Neural cell (in vitro differentiated cells): ENCODE data around the gene LRFN5. TPM values are rescaled to one million over a fixed set of nuclear protein-coding genes. Genes with fewer than 3 reads are reported as not detected.
A peak's percentile ranks its signal among the peaks of the same experiment; 100 is the strongest.

Source experiments
- H2AFZ ChIP-seq: fragments of 200-600, 300-800 bp; sonication (generic), shearing (Covaris generic); 2 replicates; pipeline ENCODE4 v1.6.0; 2014; ENCODE audit warnings: low read depth, mild to moderate bottlenecking, antibody characterized with exemption, low read length, moderate library complexity
- H3F3A ChIP-seq: fragments of 200-600 bp; shearing (Covaris generic); 2 replicates; pipeline ENCODE4 v1.6.1; 2016; ENCODE audit warnings: mild to moderate bottlenecking, moderate library complexity, mixed read lengths, antibody characterized with exemption, low read length; ENCODE audit not compliant: insufficient read depth, poor library complexity, severe bottlenecking
- H3K27ac ChIP-seq: fragments of 200-600, 300-800 bp; sonication (generic), shearing (Covaris generic); 2 replicates; pipeline ENCODE4 v1.5.1; 2014; ENCODE audit warnings: mild to moderate bottlenecking, low read length, moderate library complexity
- H3K27me3 ChIP-seq: fragments of 300-800, 200-600 bp; sonication (generic), shearing (Covaris generic); 2 replicates; pipeline ENCODE4 v1.6.0; 2014; ENCODE audit warnings: mild to moderate bottlenecking, low read depth, low read length, moderate library complexity; ENCODE audit not compliant: insufficient read depth
- H3K36me3 ChIP-seq: fragments of 300-800, 200-600 bp; sonication (generic), shearing (Covaris generic); 2 replicates; pipeline ENCODE4 v1.5.1; 2014; ENCODE audit warnings: mild to moderate bottlenecking, antibody characterized with exemption, low read length, moderate library complexity; ENCODE audit not compliant: insufficient read depth
- H3K4me2 ChIP-seq: fragments of 300-800, 200-600 bp; sonication (generic), shearing (Covaris generic); 2 replicates; pipeline ENCODE4 v1.6.0; 2014; ENCODE audit warnings: mild to moderate bottlenecking, low read length
- H3K4me3 ChIP-seq: fragments of 300-800, 200-600 bp; sonication (generic), shearing (Covaris generic); 2 replicates; pipeline ENCODE4 v1.5.1; 2014; ENCODE audit warnings: mild to moderate bottlenecking, low read length, moderate library complexity
- H3K79me2 ChIP-seq: fragments of 200-600 bp; shearing (Covaris generic); replicated peaks from 2 replicates; pipeline ENCODE4 v1.6.0; 2014; ENCODE audit warnings: mild to moderate bottlenecking, low read length, moderate library complexity; ENCODE audit not compliant: insufficient read depth
- H3K9ac ChIP-seq: fragments of 300-800, 200-600 bp; sonication (generic), shearing (Covaris generic); 2 replicates; pipeline ENCODE4 v1.6.1; 2016; ENCODE audit warnings: mild to moderate bottlenecking, low read length, mixed read lengths
- H3K9me2 ChIP-seq: fragments of 200-600 bp; shearing (Covaris generic); 2 replicates; pipeline ENCODE4 v1.6.1; 2016; ENCODE audit warnings: mild to moderate bottlenecking, low read length, mixed read lengths; ENCODE audit not compliant: insufficient read depth
- H3K9me3 ChIP-seq: fragments of 200-600, 300-800 bp; sonication (generic), shearing (Covaris generic); 2 replicates; pipeline ENCODE4 v1.6.1; 2016; ENCODE audit warnings: mild to moderate bottlenecking, mixed run types, low read length, moderate library complexity, mixed read lengths
- H4K20me1 ChIP-seq: fragments of 200-600 bp; shearing (Covaris generic); 2 replicates; pipeline ENCODE4 v1.6.1; 2016; ENCODE audit warnings: mild to moderate bottlenecking, mixed run types; ENCODE audit not compliant: insufficient read depth
- EP300 ChIP-seq: fragments of 450-650 bp; conservative IDR thresholded peaks from 2 replicates; pipeline ENCODE4 v1.6.1; 2014; ENCODE audit warnings: antibody characterized with exemption, mild to moderate bottlenecking, moderate library complexity; ENCODE audit not compliant: poor library complexity, severe bottlenecking
- EZH2 ChIP-seq: fragments of 200-600, 300-800 bp; shearing (Covaris generic), sonication (generic); IDR thresholded peaks from 2 replicates; pipeline ENCODE4 v1.6.1; 2014; ENCODE audit warnings: antibody characterized with exemption, low read length, borderline replicate concordance, mild to moderate bottlenecking; ENCODE audit not compliant: insufficient read depth, poor library complexity, severe bottlenecking
- MXI1 ChIP-seq: fragments of 450-650 bp; conservative IDR thresholded peaks from 2 replicates; pipeline ENCODE4 v1.6.1; 2014; ENCODE audit warnings: antibody characterized with exemption, mild to moderate bottlenecking; ENCODE audit not compliant: poor library complexity, severe bottlenecking
- POLR2AphosphoS5 ChIP-seq: IDR thresholded peaks from 2 replicates; pipeline ENCODE4 v1.6.1; 2012
- RAD21 ChIP-seq: fragments of 450-650 bp; conservative IDR thresholded peaks from 2 replicates; pipeline ENCODE4 v1.6.1; 2014; ENCODE audit warnings: antibody characterized with exemption, mild to moderate bottlenecking, moderate library complexity
- SMC3 ChIP-seq: fragments of 450-650 bp; conservative IDR thresholded peaks from 2 replicates; pipeline ENCODE4 v1.6.1; 2014; ENCODE audit warnings: antibody characterized with exemption, mild to moderate bottlenecking, moderate library complexity; ENCODE audit not compliant: poor library complexity
- TAF1 ChIP-seq: IDR thresholded peaks from 2 replicates; pipeline ENCODE4 v1.6.1; 2012; ENCODE audit warnings: low read depth
- polyA plus RNA-seq: library from polyadenylated mRNA; depleted of rRNA; stranded (reverse); fragments of >200 nt; gene quantifications from 2 replicates; pipeline ENCODE4 v1.2.3, GENCODE V29; 2014
- TF ChIP-seq, protein P1 (sequence below): IDR thresholded peaks from 2 replicates; pipeline ENCODE4 v1.6.1; 2012; ENCODE audit warnings: borderline replicate concordance
- TF ChIP-seq, protein P2 (sequence below): fragments of 450-650 bp; IDR thresholded peaks from 2 replicates; pipeline ENCODE4 v1.5.1; 2014; ENCODE audit warnings: antibody characterized with exemption, mild to moderate bottlenecking, moderate library complexity; ENCODE audit not compliant: poor library complexity, severe bottlenecking

The LRFN5 gene
- polyA plus RNA-seq, 1 donor from 2014 or later = 24.5 TPM

DNA sequence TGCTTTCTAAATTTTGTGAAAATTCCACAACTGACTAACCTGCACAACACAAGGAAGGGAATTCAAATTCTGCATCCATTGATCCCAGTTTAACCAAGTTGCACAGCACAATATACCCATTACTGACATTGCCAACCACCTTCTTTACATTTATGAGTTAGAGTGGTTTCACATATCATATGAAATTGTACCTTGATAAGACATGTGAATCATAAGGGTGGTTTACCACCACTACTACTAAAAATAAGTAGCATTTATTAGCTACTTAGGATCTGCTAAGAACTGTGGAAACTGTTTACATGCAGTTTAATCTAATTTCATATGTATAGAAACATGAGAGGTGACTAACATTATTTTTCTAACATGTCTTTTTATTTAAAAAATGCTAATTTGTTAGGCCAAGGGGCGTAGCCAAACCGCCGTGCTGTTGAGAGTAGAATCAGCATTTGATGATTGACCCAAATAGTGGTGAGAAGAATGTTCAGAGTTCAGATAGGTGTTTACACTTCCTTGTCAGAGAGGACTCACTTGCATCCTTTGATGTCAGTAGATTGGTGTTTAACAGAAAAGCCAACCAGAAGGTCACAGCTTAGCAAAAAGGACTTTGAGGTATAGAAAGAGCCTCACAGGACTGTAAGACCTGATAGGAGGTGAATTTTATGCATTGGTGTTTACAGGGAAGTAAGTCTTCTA, 56.2 kb downstream of the LRFN5 start:
- no peaks in the 10 kb centered on the region for H3K36me3 ChIP-seq
- no peaks in the 10 kb centered on the region for H3K27me3 ChIP-seq
- H3K4me3 ChIP-seq = peak overlapping the region; percentile 2
- no peak overlapping the region for H3K4me2 ChIP-seq
- no peak for TF ChIP-seq MXI1
- TF ChIP-seq, protein P1, sequence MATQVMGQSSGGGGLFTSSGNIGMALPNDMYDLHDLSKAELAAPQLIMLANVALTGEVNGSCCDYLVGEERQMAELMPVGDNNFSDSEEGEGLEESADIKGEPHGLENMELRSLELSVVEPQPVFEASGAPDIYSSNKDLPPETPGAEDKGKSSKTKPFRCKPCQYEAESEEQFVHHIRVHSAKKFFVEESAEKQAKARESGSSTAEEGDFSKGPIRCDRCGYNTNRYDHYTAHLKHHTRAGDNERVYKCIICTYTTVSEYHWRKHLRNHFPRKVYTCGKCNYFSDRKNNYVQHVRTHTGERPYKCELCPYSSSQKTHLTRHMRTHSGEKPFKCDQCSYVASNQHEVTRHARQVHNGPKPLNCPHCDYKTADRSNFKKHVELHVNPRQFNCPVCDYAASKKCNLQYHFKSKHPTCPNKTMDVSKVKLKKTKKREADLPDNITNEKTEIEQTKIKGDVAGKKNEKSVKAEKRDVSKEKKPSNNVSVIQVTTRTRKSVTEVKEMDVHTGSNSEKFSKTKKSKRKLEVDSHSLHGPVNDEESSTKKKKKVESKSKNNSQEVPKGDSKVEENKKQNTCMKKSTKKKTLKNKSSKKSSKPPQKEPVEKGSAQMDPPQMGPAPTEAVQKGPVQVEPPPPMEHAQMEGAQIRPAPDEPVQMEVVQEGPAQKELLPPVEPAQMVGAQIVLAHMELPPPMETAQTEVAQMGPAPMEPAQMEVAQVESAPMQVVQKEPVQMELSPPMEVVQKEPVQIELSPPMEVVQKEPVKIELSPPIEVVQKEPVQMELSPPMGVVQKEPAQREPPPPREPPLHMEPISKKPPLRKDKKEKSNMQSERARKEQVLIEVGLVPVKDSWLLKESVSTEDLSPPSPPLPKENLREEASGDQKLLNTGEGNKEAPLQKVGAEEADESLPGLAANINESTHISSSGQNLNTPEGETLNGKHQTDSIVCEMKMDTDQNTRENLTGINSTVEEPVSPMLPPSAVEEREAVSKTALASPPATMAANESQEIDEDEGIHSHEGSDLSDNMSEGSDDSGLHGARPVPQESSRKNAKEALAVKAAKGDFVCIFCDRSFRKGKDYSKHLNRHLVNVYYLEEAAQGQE = no peak
- TF ChIP-seq SMC3 = no peak
- TF ChIP-seq EZH2 = no peak
- TF ChIP-seq POLR2AphosphoS5 = no peak
- peak overlapping the region; percentile 27 for H3K9ac ChIP-seq
- no peaks in the 10 kb centered on the region for H3K79me2 ChIP-seq
- no peak overlapping the region for H2AFZ ChIP-seq
- no peaks in the 10 kb centered on the region for H4K20me1 ChIP-seq
- H3K27ac ChIP-seq = peak overlapping the region; percentile 62
- no peaks in the 10 kb centered on the region for H3K9me3 ChIP-seq
- H3K9me2 ChIP-seq = no peaks in the 10 kb centered on the region
- H3F3A ChIP-seq = no peaks in the 10 kb centered on the region

DNA sequence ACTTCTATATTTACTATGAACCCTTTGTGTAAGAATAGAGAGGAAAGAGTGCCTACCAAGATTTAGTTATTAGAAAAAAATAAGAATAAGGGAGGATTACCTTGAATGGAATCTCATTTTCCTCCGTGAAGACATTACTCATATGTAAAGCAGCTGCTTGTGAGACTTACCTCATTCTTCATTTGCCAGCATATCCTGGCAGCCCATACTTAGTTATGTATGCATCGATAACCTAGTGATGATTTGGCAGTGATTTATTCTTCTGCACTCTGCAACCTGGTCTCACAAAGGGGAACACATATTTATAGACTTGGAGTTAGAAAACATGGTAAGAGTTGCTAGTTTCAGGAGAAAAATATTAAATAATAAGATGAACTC, 56.8 kb downstream of the LRFN5 start:
- H3K4me2 ChIP-seq = no peak overlapping the region
- no peaks in the 10 kb centered on the region for H3K9me3 ChIP-seq
- no peak overlapping the region for H2AFZ ChIP-seq
- H3K27ac ChIP-seq = peak overlapping the region; percentile 62
- no peaks in the 10 kb centered on the region for H3K79me2 ChIP-seq
- no peak for TF ChIP-seq SMC3
- no peak for TF ChIP-seq TAF1
- TF ChIP-seq, protein P1 = no peak
- no peak for TF ChIP-seq RAD21
- TF ChIP-seq POLR2AphosphoS5 = no peak
- TF ChIP-seq EP300 = no peak
- no peak for TF ChIP-seq MXI1
- TF ChIP-seq, protein P2, sequence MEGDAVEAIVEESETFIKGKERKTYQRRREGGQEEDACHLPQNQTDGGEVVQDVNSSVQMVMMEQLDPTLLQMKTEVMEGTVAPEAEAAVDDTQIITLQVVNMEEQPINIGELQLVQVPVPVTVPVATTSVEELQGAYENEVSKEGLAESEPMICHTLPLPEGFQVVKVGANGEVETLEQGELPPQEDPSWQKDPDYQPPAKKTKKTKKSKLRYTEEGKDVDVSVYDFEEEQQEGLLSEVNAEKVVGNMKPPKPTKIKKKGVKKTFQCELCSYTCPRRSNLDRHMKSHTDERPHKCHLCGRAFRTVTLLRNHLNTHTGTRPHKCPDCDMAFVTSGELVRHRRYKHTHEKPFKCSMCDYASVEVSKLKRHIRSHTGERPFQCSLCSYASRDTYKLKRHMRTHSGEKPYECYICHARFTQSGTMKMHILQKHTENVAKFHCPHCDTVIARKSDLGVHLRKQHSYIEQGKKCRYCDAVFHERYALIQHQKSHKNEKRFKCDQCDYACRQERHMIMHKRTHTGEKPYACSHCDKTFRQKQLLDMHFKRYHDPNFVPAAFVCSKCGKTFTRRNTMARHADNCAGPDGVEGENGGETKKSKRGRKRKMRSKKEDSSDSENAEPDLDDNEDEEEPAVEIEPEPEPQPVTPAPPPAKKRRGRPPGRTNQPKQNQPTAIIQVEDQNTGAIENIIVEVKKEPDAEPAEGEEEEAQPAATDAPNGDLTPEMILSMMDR = no peak
- H3K36me3 ChIP-seq = no peaks in the 10 kb centered on the region
- no peaks in the 10 kb centered on the region for H4K20me1 ChIP-seq
- H3K4me3 ChIP-seq = peak overlapping the region; percentile 2
- H3K9me2 ChIP-seq = no peaks in the 10 kb centered on the region
- H3K9ac ChIP-seq = peak overlapping the region; percentile 27
- no peaks in the 10 kb centered on the region for H3F3A ChIP-seq
- no peaks in the 10 kb centered on the region for H3K27me3 ChIP-seq
